ENCODE measurements around the gene TMEM39B.
A peak's percentile ranks its signal among the peaks of the same experiment; 100 is the strongest.
"Not testable (repeated sequence)": the region's sequence is repeated elsewhere in the genome, so short reads cannot be mapped to it uniquely, and the experiment has no call there.

TMEM39B gene

GRCh38 chr1:32071758-32072621 is 749 bp upstream of the TMEM39B start:
- peak; percentile 32 for DNase-seq

- DNase-seq, result peak; percentile 91
Measured at GRCh38 chr1:32073299-32074229, 825 bp downstream of the TMEM39B start.

- no peak for DNase-seq
Measured at GRCh38 chr1:32074841-32075240, 2.1 kb downstream of the TMEM39B start.

- DNase-seq, result no peak
Measured at GRCh38 chr1:32077451-32077850, 4.7 kb downstream of the TMEM39B start.

- no peak for DNase-seq
Measured at GRCh38 chr1:32082022-32082421, 9.3 kb downstream of the TMEM39B start.

GRCh38 chr1:32086381-32086780 is 13.6 kb downstream of the TMEM39B start:
- not testable (repeated sequence) for DNase-seq

- DNase-seq, result no peak
Measured at GRCh38 chr1:32091176-32091575, 18.4 kb downstream of the TMEM39B start.

GRCh38 chr1:32091591-32091990 is 18.9 kb downstream of the TMEM39B start:
- DNase-seq, result no peak

- DNase-seq, result no peak
Measured at GRCh38 chr1:32094746-32095521, 22.2 kb downstream of the TMEM39B start.

- DNase-seq, result no peak
Measured at GRCh38 chr1:32099426-32099825, 26.7 kb downstream of the TMEM39B start.

GRCh38 chr1:32100359-32100758 is 27.6 kb downstream of the TMEM39B start:
- no peak for DNase-seq

GRCh38 chr1:32100807-32101708 is 28.3 kb downstream of the TMEM39B start:
- DNase-seq, result no peak

GRCh38 chr1:32104127-32104526 is 31.4 kb downstream of the TMEM39B start:
- DNase-seq, result no peak

GRCh38 chr1:32105338-32105737 is 32.6 kb downstream of the TMEM39B start:
- DNase-seq, result no peak

GRCh38 chr1:32106663-32107275 is 34.0 kb downstream of the TMEM39B start:
- DNase-seq, result no peak

GRCh38 chr1:32107742-32108661 is 35.3 kb downstream of the TMEM39B start, which contains the start of gene KPNA6:
KPNA6 (plus strand) TSS chr1:32108056; CDS start chr1:32108131, 75 bp downstream.
- peak; percentile 94 for DNase-seq

- no peak for DNase-seq
Measured at GRCh38 chr1:32111040-32111623, 38.4 kb downstream of the TMEM39B start.

- DNase-seq, result peak; percentile 4
Measured at GRCh38 chr1:32111789-32112188, 39.0 kb downstream of the TMEM39B start.

GRCh38 chr1:32112806-32113375 is 40.2 kb downstream of the TMEM39B start:
- DNase-seq, result no peak
